Epidermal melanocyte (primary cell): ENCODE measurements around the gene TCP11.

Source experiments
- DNase-seq: peaks from one replicate; pipeline ENCODE4 v3.0.0; 2011; ENCODE audit warnings: low spot score; ENCODE audit not compliant: insufficient read length

The TCP11 gene

DNA sequence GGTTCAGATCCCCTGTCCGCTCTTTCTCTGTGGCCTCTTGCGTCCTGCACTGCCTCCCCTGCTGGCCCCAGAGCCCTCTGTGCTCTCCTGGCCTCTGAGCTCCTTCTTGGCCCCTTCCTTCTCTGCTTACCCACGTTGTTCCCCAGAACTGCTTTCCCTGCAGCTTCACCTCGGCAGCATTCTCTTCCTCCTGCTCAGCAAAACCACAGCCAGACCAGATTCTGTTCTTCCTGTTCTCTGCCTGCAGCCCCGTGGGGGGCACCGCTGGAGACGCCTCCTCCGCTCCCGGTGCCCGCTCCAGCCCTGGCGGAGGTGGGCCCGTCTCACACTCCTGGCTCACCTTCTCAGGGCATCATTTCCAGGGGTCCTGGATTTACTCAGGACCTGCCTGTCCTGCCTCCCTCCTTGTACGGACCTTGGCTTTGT, 59.7 kb downstream of the TCP11 start:
- no peak for DNase-seq

DNA sequence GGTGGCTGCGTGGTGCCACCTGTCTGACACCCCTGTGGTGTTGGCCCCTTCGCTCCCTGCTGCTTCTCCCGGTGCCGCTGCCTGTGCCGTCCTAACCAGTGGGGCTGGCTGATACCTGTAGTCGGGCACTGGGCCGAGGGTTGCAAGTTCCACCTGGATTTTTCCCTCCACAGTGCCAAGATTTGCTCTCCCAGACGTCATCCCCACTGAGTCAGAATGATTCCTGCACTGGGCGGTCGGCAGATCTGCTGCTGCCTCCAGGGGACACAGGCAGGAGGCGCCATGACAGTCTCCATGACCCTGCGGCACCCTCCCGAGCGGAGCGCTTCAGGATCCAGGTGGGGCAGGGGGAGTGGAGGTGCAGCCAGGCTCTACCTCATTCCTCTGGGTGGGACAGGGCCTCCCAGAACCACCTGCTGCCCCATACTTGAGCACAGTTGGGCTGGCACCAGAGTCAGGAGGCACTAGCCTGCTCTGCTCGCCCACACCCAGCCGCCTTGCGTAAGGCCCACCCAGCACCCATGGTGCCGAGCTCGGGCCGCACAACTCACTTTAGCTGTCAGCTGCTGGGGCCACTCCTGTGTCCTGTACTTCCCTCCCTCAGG, 60.2 kb downstream of the TCP11 start:
- no peak for DNase-seq

DNA sequence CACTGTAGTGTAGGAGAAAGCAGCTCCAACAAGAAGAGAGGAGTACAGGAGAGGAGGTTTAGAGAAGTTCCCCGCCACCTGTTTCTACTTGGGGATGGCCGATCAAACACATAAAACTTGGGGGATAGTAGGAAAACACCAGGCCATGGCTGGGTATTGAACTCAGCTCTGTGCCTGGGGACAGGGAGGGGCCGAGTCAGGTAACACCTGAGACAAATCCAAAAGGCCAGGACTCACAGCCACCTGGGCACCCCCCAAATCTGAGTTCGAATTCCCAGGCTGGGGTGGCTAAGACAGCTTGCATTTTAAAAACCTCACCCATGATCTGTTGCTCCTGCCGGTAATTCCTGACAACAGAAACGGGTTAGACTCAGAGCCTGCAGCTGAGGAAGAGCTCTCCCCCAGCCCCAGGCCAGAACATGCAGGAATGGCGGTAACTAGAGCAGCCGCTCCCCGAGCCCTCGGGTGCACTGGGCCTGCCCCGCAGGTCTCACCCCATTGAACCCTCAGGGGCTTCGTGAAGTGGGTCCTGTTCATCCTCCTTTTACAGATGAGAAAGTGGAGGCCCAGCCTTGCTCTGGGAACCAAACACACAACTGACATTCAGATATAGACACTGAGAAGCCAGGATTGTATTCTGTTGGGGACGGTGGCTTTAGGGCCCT, 61.0 kb downstream of the TCP11 start:
- DNase-seq, result no peak

DNA sequence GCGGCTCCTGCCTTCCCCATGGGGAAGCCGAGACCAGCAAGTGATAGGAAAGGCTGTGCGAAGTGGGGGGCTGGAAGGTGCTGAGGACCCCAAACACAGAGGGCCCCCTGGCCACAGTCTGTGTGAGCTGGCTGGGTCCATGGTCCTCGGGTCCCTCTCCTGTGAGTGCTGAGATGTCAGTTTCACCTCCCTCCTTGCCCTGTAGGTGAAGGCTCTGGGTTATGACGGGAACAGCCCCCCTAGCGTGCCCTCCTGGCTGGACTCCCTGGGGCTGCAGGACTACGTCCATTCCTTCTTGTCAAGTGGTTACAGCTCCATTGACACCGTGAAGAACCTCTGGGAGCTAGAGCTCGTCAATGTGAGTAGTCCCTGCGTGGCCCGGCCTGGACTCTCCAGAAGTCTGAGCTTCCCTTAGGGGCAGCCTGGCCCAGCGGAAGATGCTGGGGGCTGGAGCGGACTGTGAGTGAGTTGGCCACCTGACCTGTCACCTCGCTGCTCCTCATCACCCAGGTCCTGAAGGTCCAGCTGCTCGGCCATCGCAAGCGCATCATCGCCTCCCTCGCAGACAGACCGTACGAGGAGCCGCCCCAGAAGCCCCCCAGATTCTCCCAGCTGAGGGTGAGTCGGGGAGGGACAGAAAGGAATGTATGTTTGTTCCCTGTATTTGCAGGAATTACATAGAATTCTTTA, 61.7 kb downstream of the TCP11 start:
- DNase-seq, result no peak

DNA sequence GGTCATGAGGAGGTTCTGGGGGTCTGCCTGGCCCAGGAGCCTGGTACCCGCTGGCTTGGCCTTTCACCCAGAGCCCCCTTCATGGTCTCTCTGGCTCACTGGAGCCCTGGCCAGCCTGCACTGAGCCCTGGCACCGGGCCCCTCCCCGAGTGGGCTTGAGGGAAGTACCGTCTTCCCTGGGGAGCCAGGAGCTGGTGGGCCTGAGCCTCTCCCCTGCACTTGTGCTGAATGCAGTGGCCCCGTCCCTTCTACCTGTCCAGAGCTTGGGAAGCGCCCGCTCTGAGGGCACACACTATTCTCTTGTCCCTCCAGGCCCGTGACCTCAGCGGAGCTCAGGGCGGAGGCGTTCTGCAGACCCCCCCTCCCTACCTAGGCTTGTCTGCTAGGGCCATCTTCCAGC, 62.2 kb downstream of the TCP11 start:
- DNase-seq, result no peak

DNA sequence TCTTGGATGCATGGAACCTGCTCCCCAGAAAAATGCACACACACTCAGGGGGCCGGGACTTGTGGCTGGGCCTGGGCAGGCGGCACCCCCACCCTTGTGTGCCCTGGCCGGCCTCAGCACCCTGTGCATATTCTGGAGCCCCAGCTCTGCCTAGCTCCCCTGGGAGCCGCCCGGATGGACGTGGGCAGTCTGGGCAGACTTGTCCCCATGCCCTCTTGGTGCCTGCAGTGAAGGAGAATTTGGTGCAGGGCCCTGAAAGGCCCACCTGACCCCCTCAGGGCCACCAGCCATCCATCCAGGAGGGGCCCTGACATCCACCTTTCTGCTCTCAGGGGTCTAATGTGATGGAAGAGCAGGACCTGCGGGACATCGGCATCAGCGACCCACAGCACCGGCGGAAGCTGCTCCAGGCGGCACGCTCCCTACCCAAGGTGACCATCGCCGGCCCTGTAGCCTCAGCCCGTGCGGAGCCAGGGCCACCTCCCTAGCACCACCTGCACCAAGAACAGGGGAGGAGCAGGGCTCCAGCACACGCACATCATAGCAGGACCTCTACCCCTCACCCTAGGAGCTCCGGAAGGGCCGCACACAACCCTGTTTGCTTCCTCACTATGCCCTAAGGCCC, 62.8 kb downstream of the TCP11 start:
- DNase-seq, result no peak

DNA sequence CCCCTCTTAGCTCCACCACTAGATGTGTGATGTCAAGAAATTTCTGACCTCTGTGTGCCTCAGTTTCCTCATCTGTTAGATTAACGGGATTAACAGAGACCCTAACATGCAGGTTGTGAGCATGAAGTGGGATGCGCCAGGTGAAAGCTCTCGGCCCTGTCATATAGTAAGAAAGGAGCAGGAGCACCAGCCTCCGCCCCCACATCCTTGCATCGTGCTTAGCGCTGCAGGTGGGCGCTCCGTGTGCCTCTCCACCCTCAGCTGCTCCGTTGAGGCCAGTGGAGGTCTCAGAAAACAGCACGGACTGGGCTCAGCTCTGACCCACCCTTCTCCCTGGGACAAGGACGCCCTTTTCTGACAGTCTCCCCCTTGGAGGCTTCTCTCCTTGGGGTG, 63.4 kb downstream of the TCP11 start:
- no peak for DNase-seq

DNA sequence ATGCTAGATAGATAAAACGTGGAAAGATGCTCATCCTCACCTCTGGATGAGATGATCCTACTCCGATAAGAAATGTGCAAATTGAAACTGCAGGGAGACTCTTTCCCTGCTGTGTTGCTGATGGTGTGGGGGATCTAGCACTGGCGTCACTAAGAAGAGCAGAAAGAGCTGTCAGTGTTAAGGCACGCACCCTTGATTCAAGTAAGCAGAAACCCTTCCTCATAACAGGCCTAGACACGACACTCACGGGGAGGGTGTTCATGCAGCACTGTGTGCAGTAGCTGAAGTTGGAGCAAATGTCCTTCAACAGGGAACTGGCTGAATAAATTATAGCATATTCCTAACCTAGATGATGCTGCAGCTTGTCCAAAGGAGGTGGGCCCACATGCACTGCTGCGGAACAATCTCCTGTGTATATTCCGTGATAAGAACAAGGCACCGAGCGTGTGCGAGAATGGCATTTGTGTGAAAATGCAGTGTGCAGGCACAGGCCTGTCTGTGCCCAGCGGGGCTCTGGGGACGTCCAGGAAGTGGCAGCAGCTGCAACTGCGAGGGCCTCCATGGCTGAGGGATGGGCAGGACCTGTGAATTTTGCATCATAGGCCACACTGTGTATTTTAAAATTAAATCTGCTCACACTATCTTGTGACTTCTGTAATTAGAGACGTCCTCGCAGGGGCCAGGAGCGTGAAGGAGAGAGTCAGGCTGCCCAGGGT, 64.0 kb downstream of the TCP11 start:
- no peak for DNase-seq

DNA sequence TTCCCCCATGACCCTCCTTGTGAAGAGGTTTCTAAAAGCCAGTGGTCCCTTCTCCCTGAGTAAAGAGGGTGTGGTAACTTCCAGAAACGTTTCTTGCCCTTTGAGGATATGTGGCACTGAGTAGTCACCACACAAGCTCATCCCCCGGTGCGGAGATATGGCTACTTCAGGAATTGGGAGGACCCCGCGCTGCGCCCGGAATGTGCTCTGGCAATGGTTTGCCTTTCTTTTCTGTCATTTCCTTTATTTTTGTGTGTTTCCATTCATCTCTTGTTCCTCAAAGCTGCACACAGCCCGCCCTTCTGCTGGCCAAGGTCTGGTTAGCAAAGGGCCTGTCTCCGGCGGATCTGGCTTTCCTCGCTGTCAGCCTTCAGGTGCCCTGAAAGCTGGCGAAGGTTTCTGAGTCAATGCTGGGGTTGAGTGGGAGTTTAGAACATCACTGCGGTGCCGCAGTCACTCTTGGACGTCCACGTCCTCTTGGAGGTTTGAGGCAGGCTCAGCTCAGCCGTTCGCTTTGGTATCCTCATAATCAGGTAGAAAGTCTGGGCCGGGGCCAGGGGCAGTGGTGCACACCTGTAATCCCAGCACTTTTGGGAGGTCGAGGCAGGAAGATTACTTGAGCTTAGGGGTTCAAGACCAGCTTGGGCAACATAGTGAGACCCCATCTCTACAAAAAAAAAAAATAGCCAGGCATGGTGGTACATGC, 67.2 kb downstream of the TCP11 start:
- DNase-seq, result no peak

DNA sequence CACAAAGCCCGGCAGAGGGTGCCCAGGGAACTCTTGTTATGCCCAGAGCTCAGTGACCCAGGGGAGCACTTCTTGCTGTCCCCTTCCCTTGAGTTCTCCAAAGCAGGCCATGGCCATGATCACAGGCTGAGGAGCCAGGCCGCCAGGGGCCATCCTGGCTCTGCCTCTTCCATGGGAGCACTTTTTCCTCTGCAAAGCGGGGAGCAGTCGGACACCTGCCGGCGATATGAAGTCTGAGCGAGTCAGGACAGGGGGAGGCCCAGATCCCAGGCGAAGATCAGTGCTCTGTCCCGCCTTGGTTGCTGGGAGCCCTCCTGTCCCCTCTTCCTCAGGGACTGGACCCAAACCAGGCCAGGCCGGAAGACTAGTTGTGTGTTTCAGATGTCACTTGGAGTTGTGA, 67.9 kb downstream of the TCP11 start:
- no peak for DNase-seq

DNA sequence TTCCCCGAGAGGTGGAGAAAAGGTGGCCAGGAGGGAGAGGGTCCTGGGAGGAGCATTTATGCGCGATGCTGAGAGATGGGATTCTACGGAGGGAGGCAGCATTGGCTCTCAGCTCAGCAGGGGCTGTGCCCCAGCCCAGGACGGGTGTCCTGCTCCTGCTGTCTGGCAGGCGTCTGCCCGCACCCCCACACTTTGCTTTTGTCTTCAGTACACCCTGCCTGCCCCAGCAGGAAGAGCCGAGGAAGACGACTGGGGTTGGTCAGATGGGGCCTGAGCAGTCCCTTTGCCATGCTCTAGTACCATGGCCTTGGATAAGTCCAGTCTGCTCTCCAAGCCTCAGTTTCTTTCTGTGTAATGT, 68.5 kb downstream of the TCP11 start:
- no peak for DNase-seq

DNA sequence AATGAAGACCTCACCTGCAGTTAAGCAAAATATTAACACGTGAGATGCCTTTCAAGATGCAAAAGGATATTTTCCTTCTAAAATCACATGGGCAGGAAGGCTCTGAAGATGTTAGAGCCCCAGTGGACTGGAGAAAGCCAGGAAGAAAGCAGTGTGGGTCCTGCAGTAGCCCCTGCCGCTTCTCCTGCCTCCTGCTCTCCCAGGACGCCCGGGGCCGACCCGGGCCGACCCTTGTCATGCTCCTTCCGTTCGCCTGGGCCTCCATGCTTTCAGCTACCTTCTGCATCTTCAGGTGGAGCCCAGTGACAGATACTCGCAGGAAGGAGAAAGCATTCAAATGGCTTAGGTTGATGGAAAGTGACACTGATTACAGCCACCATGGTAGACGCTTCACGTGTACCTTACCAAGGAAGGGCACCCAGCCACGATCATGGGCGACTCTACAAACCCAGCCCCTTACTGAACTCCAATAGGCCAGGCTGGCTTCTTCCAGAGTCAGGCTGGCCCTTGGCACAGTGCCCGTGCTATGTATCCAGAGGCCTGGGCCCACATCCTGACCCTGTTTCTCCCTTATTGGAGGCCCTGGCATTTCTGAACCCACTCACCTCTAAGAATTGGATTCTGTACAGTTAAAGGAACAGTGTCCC, 69.0 kb downstream of the TCP11 start:
- no peak for DNase-seq

DNA sequence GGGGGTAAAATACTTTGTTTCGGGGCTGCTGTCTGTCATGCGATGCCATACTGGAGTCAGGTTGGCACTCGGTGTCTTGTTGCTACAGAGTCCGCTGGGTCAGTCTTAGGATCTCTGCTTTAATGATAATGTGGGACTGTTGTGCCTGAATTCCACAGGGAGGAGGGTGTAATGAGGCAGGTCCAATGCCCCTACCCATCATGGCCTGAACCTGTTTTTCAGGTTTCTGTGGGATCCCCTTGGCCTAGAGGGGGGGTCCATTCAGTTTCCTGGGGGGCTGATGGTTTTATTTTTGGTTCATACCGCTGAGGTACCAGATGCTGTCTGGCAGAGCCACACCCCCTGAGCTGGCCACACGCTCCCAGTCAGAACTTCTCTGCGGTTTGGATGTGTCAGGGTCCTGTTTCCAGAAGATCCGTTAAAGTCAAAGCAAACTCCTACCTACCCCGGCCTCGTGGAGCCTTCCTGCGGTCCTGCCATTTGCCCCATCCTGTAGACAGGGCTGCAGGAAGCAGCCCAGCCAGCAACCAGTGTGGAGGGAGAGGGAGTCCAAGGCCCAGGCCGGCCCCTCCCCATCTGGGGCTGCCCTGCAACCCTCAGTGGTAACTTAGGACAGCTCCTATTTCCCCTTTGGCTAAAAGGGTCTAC, 69.7 kb downstream of the TCP11 start:
- DNase-seq, result no peak

DNA sequence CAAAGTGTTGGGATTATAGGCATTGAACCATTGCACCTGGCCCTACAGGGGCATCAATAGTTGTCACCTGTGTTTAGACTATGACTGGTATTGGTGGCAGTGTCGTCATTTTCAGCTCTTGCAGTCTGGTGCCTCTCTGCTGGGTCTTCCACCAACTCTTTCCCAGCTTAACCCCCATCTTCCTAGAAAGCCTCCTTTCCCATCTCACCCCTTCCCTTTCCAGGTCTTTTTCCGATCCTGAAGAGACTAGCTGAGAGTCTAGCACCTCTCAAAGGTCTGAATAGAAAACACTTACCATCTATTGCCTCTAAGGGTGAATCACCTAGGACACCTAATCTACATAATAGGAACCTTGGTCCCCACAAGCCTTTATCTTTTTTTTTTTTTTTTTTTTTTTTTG, 71.0 kb downstream of the TCP11 start:
- DNase-seq, result no peak

DNA sequence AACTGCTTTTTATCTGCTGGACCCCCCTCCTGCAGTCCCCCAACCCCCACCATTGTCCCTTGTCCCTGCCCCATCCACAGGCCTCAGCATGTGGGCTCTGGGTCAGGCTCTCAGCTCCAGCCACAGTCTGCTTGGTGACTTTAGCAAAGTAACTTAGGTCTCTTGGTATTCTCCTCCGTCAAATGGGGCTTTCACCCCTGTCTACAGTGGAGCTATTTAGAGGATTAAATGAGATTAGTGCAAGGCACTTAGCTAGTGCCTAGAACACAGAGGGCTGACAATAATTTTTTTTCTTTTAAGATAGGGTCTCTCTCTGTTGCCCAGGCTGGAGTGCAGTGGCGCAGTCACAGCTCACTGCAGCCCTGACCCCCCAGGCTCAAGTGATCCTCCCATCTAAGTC, 71.9 kb downstream of the TCP11 start:
- no peak for DNase-seq

DNA sequence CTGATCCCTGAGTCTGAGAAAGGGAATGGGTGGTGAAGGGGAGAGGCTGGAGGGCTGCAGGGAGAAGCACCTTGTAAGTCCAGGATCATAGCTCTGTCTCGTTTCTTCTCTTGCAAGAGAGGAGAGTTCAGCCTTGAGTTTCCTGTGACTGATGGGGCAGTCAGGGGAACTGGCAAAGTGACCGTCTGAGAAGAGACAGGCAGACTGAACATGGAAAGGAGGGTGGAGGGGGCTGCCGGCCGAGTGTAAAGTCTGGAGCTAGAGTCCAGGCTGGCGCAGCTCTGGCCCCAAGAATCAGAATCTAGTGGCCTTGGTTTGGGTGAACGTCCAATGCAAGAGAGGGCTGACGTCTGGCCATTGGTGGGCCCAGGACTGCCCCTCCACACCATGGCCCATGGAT, 72.5 kb downstream of the TCP11 start:
- no peak for DNase-seq

DNA sequence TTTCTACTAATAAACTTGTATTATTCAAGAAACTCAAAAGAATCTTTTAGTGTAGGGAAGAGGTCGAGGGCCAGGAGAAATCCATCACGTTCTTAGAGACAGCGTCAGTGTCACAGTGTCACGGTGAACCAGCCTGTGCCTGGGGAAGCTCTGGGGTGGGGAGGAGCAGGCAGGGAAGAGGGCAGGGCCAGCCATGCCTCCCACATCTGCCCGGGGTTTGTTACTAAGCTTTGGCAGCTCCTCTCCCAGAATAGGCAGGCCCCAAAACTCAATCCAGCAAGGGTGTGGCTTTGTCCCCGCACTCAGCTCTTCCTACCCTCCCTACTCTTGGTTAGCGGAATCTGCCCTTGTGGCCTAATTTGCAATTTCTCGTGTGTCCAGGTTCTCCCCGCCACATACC, 72.9 kb downstream of the TCP11 start:
- DNase-seq, result no peak
